HepG2 (cell line): ENCODE results near the gene CA12. TPM values are rescaled to one million over a fixed set of nuclear protein-coding genes. Genes with fewer than 3 reads are reported as not detected.

Experiments
- ATAC-seq: fragments of 200-7000 bp; cut with Tn5 transposase; 3 replicates; pipeline ENCODE4 v1.9.1; 2020; ENCODE audit warnings: mild to moderate bottlenecking, moderate library complexity
- BruUV-seq: library from RNA; stranded (reverse); fragments of 400-500 nt; replicated peaks from 2 replicates; lab custom pipeline; 2021; lab: Mats Ljungman, UMichigan
- CTCF ChIA-PET: fragments of 300-600 bp; formaldehyde crosslinking; extraction: SDS; loops from one replicate; lab custom pipeline; 2021; ENCODE audit warnings: low total read pairs, inconsistent platforms, low intra/inter-chr PET ratio; lab: Yijun Ruan, JAX
- POLR2A ChIA-PET: fragments of 350-600 bp; sonication (Branson Sonifier 250); formaldehyde crosslinking; loops from one replicate; lab custom pipeline; 2020; ENCODE audit warnings: antibody characterized with exemption, inconsistent platforms; lab: Yijun Ruan, JAX
- DNase-seq: peaks from one replicate; pipeline ENCODE4 v3.0.0-alpha.2; 2015; ENCODE audit warnings: low spot score
- FAIRE-seq: peaks from 3 replicates; lab custom pipeline; 2011; peaks lifted over from hg19 to GRCh38; lab: Jason Lieb, UNC
- H2AFZ ChIP-seq: one replicate; pipeline ENCODE4 v1.6.1; 2011; ENCODE audit warnings: low read length, inconsistent platforms
- H3K27ac ChIP-seq: fragments of 300-600 bp; 3 replicates; pipeline ENCODE4 v1.8.0; 2011; ENCODE audit warnings: mixed run types, mild to moderate bottlenecking, mixed read lengths, low read length, inconsistent platforms; ENCODE audit not compliant: insufficient read depth; ENCODE audit errors: extremely low read length
- H3K27me3 ChIP-seq, 2 experiments: fragments of 200-600 bp in 1 of 2; 2 replicates in 1 of 2; 3 replicates in 1 of 2; pipeline versions ENCODE4 v1.6.0 to v1.8.0; 2011; ENCODE audit warnings: low read length in 2 of 2, mild to moderate bottlenecking in 2 of 2, moderate library complexity in 2 of 2, inconsistent platforms in 1 of 2; ENCODE audit not compliant: insufficient read depth in 2 of 2, control insufficient read depth in 1 of 2
- H3K36me3 ChIP-seq, 2 experiments: fragments of 200-600 bp in 1 of 2; replicated peaks in 1 of 2; 2 replicates in 1 of 2; 3 replicates in 1 of 2; pipeline versions ENCODE4 v1.5.1 to v1.8.0; 2011; ENCODE audit warnings: low read length in 2 of 2, inconsistent platforms in 1 of 2; ENCODE audit not compliant: insufficient read depth in 2 of 2, control insufficient read depth in 1 of 2
- H3K4me1 ChIP-seq: 2 replicates; pipeline ENCODE4 v1.5.1; 2012; ENCODE audit warnings: low read length, inconsistent platforms; ENCODE audit not compliant: insufficient read depth
- H3K4me2 ChIP-seq: 2 replicates; pipeline ENCODE4 v1.6.0; 2011; ENCODE audit warnings: low read depth, low read length, inconsistent platforms
- H3K4me3 ChIP-seq, 3 experiments: fragments of 200-600 bp in 1 of 3; sonication (generic), shearing (Covaris generic) in 1 of 3; replicated peaks in 1 of 3; 2 replicates each; pipeline ENCODE4 v1.5.1; 2011 to 2016; ENCODE audit warnings: low read length in 3 of 3, inconsistent platforms in 2 of 3, low read depth in 2 of 3, mild to moderate bottlenecking in 2 of 3, control low read depth in 1 of 3, mixed read lengths in 1 of 3; ENCODE audit not compliant: insufficient read depth in 1 of 3
- H3K79me2 ChIP-seq: one replicate; pipeline ENCODE4 v1.6.1; 2011; ENCODE audit warnings: low read length, inconsistent platforms; ENCODE audit not compliant: insufficient read depth
- H3K9ac ChIP-seq: 2 replicates; pipeline ENCODE4 v1.6.0; 2011; ENCODE audit warnings: mild to moderate bottlenecking, low read depth, low read length, inconsistent platforms; ENCODE audit not compliant: insufficient read depth
- H3K9me3 ChIP-seq: 2 replicates; pipeline ENCODE4 v1.5.1; 2012; ENCODE audit warnings: mild to moderate bottlenecking, low read length
- H4K20me1 ChIP-seq: 2 replicates; pipeline ENCODE4 v1.6.0; 2011; ENCODE audit warnings: inconsistent platforms, mild to moderate bottlenecking, low read length, moderate library complexity; ENCODE audit not compliant: insufficient read depth
- ETS1 ChIP-seq: sonication (generic); formaldehyde crosslinking; IDR thresholded peaks from 2 replicates; pipeline ENCODE4 v1.4.0; 2020; ENCODE audit warnings: missing genetic modification reagents
- SP5 ChIP-seq: IDR thresholded peaks from 2 replicates; pipeline ENCODE4 v1.6.1; 2016; ENCODE audit warnings: low read depth, borderline replicate concordance
- ZBTB40 ChIP-seq, 2 experiments: fragments of 450-650 bp in 1 of 2; sonication (generic) in 1 of 2; formaldehyde crosslinking in 1 of 2; IDR thresholded peaks; 2 replicates each; pipeline versions ENCODE4 v1.6.1 to v1.8.0; 2016 to 2022; ENCODE audit warnings: antibody characterized with exemption in 1 of 2, mild to moderate bottlenecking in 1 of 2, missing genetic modification reagents in 1 of 2
- ZBTB46 ChIP-seq: sonication (generic); formaldehyde crosslinking; IDR thresholded peaks from 2 replicates; pipeline ENCODE4 v1.4.0; 2020; ENCODE audit warnings: mild to moderate bottlenecking, missing genetic modification reagents, borderline replicate concordance
- ZNF577 ChIP-seq: sonication (generic); formaldehyde crosslinking; IDR thresholded peaks from 2 replicates; pipeline ENCODE4 v1.4.0; 2020; ENCODE audit warnings: mild to moderate bottlenecking, low read depth, missing genetic modification reagents, borderline replicate concordance
- WGBS: methylation state at CpG from one replicate; pipeline ENCODE4 v1.1.6; 2017; ENCODE audit warnings: low lambda C conversion rate; 5-methylcytosine and 5-hydroxymethylcytosine counted together
- in situ Hi-C: cut with HindIII; loops from 2 replicates; pipeline ENCODE4 v1.10.0; 2017; ENCODE audit warnings: low pct_unique_long_range_greater_than_20kb; ENCODE audit not compliant: extremely low pct_ligation_motif_present
- intact Hi-C: fragments of 100-400 bp; cut with micrococcal nuclease; formaldehyde crosslinking; loops from one replicate; pipeline ENCODE4 v1.10.0; 2022; ENCODE audit not compliant: unreplicated experiment
- polyA plus RNA-seq, 8 experiments: library from polyadenylated mRNA; depleted of rRNA in 3 of 8; stranded (reverse) in 7 of 8; unstranded in 1 of 8; fragments of >200 nt; fragmentation: Illumina TruSeq in 4 of 8; extraction: Trizol in 4 of 8; gene quantifications; 2 replicates each; pipeline versions ENCODE4 v1.2.1 to v1.2.3, GENCODE V29; 2011 to 2016; ENCODE audit warnings: low read depth in 4 of 8, missing spikeins in 1 of 8, mixed read lengths in 1 of 8; ENCODE audit not compliant: insufficient read depth in 1 of 8
- total RNA-seq, 5 experiments: library from RNA; depleted of rRNA; stranded (reverse); fragments of >200 nt; fragmentation: Illumina TruSeq; extraction: Trizol; gene quantifications; 2 replicates each; pipeline ENCODE4 v1.2.3, GENCODE V29; 2016; ENCODE audit warnings: low read depth in 1 of 5

Gene CA12
- total and polyA plus RNA-seq, 2 of the 13 experiments (the other 11 are each of a cell fraction or from before 2014, with no cell fraction given) = 0.07 to 0.20 TPM

DNA sequence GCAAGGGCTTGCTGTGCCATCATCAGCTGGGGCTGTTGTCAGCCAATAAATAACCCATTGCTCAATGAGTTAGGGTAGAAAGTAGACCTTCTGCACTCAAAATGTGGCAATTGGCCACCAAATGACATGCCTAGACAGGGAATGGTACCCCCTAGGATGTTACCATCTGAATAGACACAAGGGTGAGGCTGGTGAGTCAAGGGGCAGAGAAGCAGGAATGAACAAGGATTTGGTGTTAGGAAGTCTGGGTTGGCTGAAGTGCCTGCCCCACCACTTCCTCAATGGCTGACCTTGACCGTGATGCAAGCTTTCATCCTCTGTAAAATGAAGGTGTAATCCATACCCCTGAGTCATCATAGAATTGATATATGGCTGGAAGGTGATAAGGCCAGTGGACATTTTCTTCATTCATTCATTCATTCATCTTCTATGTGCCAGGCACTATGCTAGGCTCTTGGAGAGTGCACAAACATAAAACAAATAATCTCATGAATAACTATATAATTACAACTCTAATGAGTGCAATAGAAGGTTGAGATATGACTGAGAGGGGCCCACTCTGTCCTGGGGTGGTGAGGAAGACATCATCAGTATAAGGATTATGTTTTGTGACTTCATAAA is 4.4 kb upstream of the CA12 start:
- 0% methylated on average over 1 of the region's 1 CpG for WGBS
- intact Hi-C loops (no loop called here), in situ Hi-C loops (no loop called here)
- ChIA-PET CTCF (no interaction called here), POLR2A (no interaction called here)
- DNase-seq = no peak
- Histone ChIP-seq H4K20me1 (no peaks in the 10 kb centered on the region), H3K79me2 (no peaks in the 10 kb centered on the region), H3K4me1 (peaks cover 23% of the 10 kb centered on the region), H3K27me3 (peaks cover 2 to 55% of the 10 kb centered on the region in 2 experiments), H3K4me3 (no peak overlapping the region), H3K4me2 (no peak overlapping the region), H2AFZ (no peak overlapping the region), H3K36me3 (no peaks in the 10 kb centered on the region), H3K27ac (no peak overlapping the region), H3K9ac (no peak overlapping the region), H3K9me3 (no peaks in the 10 kb centered on the region)
- no peak for ATAC-seq
- FAIRE-seq = no peak
- no TSS peak for BruUV-seq
- TF ChIP-seq ZBTB40 (IDR thresholded peaks at IDR 0.05) (no peak), ZBTB40 (CRISPR knock-in tag; IDR thresholded peaks at IDR 0.05) (no peak), SP5 (CRISPR knock-in tag) (no peak), ZBTB46 (CRISPR knock-in tag) (no peak), ZNF577 (CRISPR knock-in tag) (no peak), ETS1 (CRISPR knock-in tag) (no peak)
